HepG2 (cell line): ENCODE results near the gene UBC. TPM values are rescaled to one million over a fixed set of nuclear protein-coding genes. Genes with fewer than 3 reads are reported as not detected.

Experiments used
- CEBPB ChIP-seq: IDR thresholded peaks from 2 replicates; pipeline ENCODE4 v1.6.1; 2011; ENCODE audit warnings: low read depth, low read length, improper control_type of control experiment, borderline replicate concordance
- HMG20B ChIP-seq: conservative IDR thresholded peaks from 2 replicates; pipeline ENCODE4 v1.6.1; 2016; ENCODE audit warnings: missing genetic modification reagents, missing compliant biosample characterization
- KDM5B ChIP-seq: sonication (generic); formaldehyde crosslinking; IDR thresholded peaks from 2 replicates; pipeline ENCODE4 v1.4.0; 2020; ENCODE audit warnings: missing genetic modification reagents, mild to moderate bottlenecking, borderline replicate concordance
- MAFK ChIP-seq, 2 experiments: IDR thresholded peaks in 1 of 2; conservative IDR thresholded peaks in 1 of 2; 2 replicates each; pipeline ENCODE4 v1.6.1; 2011; ENCODE audit warnings: improper control_type of control experiment in 2 of 2, low read length in 2 of 2
- NCOA5 ChIP-seq: sonication (generic); formaldehyde crosslinking; IDR thresholded peaks from 2 replicates; pipeline ENCODE4 v1.4.0; 2020; ENCODE audit warnings: missing genetic modification reagents
- SPEN ChIP-seq: sonication (generic); formaldehyde crosslinking; IDR thresholded peaks from 2 replicates; pipeline ENCODE4 v1.5.1; 2020; ENCODE audit warnings: low read depth, mild to moderate bottlenecking, missing genetic modification reagents
- ZNF101 ChIP-seq: sonication (generic); formaldehyde crosslinking; IDR thresholded peaks from 2 replicates; pipeline ENCODE4 v1.4.0; 2020; ENCODE audit warnings: mild to moderate bottlenecking, low read depth, missing genetic modification reagents, borderline replicate concordance
- ZNF160 ChIP-seq: sonication (generic); formaldehyde crosslinking; IDR thresholded peaks from 2 replicates; pipeline ENCODE4 v1.8.0; 2022; ENCODE audit warnings: mild to moderate bottlenecking, inconsistent platforms, missing genetic modification reagents
- ZNF33B ChIP-seq: sonication (generic); formaldehyde crosslinking; IDR thresholded peaks from 2 replicates; pipeline ENCODE4 v1.5.1; 2020; ENCODE audit warnings: mild to moderate bottlenecking, missing genetic modification reagents
- ZNF607 ChIP-seq: sonication (generic); formaldehyde crosslinking; IDR thresholded peaks from 2 replicates; pipeline ENCODE4 v1.5.1; 2020; ENCODE audit warnings: missing genetic modification reagents, mild to moderate bottlenecking, borderline replicate concordance
- polyA plus RNA-seq, 8 experiments: library from polyadenylated mRNA; depleted of rRNA in 3 of 8; stranded (reverse) in 7 of 8; unstranded in 1 of 8; fragments of >200 nt; fragmentation: Illumina TruSeq in 4 of 8; extraction: Trizol in 4 of 8; gene quantifications; 2 replicates each; pipeline versions ENCODE4 v1.2.1 to v1.2.3, GENCODE V29; 2011 to 2016; ENCODE audit warnings: low read depth in 4 of 8, missing spikeins in 1 of 8, mixed read lengths in 1 of 8; ENCODE audit not compliant: insufficient read depth in 1 of 8
- total RNA-seq, 5 experiments: library from RNA; depleted of rRNA; stranded (reverse); fragments of >200 nt; fragmentation: Illumina TruSeq; extraction: Trizol; gene quantifications; 2 replicates each; pipeline ENCODE4 v1.2.3, GENCODE V29; 2016; ENCODE audit warnings: low read depth in 1 of 5
- TF ChIP-seq, protein P1 (sequence below): sonication (generic); formaldehyde crosslinking; IDR thresholded peaks from 2 replicates; pipeline ENCODE4 v1.4.0; 2020; ENCODE audit warnings: missing genetic modification reagents, mild to moderate bottlenecking, borderline replicate concordance
- TF ChIP-seq, protein P2 (sequence below): IDR thresholded peaks from 2 replicates; pipeline ENCODE4 v1.6.1; 2016; ENCODE audit warnings: low read depth, missing genetic modification reagents, missing compliant biosample characterization
- TF ChIP-seq, protein P3 (sequence below): sonication (generic); formaldehyde crosslinking; IDR thresholded peaks from 2 replicates; pipeline ENCODE4 v1.5.1; 2020; ENCODE audit warnings: missing genetic modification reagents, mild to moderate bottlenecking, borderline replicate concordance
- TF ChIP-seq, protein P4 (sequence below): sonication (generic); formaldehyde crosslinking; IDR thresholded peaks from 2 replicates; pipeline ENCODE4 v1.5.0; 2020; ENCODE audit warnings: missing genetic modification reagents, mild to moderate bottlenecking, borderline replicate concordance
- TF ChIP-seq, protein P5 (sequence below): sonication (generic); formaldehyde crosslinking; IDR thresholded peaks from 2 replicates; pipeline ENCODE4 v1.8.0; 2022; ENCODE audit warnings: mild to moderate bottlenecking, missing genetic modification reagents, borderline replicate concordance

UBC gene
- total and polyA plus RNA-seq, 2 of the 13 experiments (the other 11 are each of a cell fraction or from before 2014, with no cell fraction given): 805 to 1,432 TPM

DNA sequence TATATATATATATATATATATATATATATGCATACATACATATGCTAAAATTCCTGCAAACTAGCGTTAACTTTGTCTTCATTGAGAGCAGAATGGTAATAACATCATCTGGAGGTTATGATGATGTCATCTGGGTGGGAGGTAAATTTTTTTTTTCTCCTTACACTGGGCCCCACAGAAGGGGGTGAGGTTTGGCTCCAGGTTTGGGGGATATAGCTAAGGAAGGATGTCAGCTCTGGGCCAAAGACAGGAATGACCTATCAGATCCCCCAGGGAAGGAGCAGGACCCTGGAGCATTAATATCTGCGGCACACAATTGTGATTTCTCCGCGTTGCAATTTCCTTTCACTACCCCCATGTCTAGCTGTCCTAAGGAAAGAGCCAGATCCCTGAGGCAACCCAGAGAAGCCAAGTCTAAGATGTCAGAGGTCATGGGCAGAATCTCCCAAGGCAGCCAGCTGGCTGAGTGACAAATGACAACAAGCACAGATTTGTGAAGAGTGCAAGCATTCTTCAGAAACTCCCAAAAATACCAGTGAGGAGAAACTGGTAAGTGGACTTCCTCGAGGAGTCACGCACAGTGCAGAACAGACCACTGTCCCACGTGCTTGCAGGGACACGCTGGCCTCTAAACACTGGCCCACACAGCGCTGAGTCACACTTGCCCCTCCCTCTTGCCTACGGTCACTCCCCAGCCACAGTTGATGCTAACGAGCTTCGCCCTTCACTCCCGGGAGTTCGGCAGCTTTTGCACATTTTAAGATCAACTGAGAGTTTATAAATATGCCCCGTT, 9.9 kb downstream of the UBC start (continued):
- TF ChIP-seq, protein P1, sequence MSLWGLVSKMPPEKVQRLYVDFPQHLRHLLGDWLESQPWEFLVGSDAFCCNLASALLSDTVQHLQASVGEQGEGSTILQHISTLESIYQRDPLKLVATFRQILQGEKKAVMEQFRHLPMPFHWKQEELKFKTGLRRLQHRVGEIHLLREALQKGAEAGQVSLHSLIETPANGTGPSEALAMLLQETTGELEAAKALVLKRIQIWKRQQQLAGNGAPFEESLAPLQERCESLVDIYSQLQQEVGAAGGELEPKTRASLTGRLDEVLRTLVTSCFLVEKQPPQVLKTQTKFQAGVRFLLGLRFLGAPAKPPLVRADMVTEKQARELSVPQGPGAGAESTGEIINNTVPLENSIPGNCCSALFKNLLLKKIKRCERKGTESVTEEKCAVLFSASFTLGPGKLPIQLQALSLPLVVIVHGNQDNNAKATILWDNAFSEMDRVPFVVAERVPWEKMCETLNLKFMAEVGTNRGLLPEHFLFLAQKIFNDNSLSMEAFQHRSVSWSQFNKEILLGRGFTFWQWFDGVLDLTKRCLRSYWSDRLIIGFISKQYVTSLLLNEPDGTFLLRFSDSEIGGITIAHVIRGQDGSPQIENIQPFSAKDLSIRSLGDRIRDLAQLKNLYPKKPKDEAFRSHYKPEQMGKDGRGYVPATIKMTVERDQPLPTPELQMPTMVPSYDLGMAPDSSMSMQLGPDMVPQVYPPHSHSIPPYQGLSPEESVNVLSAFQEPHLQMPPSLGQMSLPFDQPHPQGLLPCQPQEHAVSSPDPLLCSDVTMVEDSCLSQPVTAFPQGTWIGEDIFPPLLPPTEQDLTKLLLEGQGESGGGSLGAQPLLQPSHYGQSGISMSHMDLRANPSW (CRISPR knock-in tag): no peak
- TF ChIP-seq KDM5B (CRISPR knock-in tag) (peak; percentile 84; the same call in 1 of the 2 replicates), ZNF101 (no peak), MAFK (conservative IDR thresholded peaks at IDR 0.05 in 1 of 2, IDR thresholded peaks at IDR 0.05 in 1 of 2; ENCODE audit: low read length in 2 of 2) (no peak), HMG20B (CRISPR knock-in tag) (no peak), SPEN (peak; percentile 74; the same call in 1 of the 2 replicates), ZNF160 (no peak), CEBPB (no peak), ZNF607 (CRISPR knock-in tag) (no peak; the same call in 1 of the 2 replicates), ZNF33B (CRISPR knock-in tag) (no peak), NCOA5 (no peak)
- TF ChIP-seq, protein P2, sequence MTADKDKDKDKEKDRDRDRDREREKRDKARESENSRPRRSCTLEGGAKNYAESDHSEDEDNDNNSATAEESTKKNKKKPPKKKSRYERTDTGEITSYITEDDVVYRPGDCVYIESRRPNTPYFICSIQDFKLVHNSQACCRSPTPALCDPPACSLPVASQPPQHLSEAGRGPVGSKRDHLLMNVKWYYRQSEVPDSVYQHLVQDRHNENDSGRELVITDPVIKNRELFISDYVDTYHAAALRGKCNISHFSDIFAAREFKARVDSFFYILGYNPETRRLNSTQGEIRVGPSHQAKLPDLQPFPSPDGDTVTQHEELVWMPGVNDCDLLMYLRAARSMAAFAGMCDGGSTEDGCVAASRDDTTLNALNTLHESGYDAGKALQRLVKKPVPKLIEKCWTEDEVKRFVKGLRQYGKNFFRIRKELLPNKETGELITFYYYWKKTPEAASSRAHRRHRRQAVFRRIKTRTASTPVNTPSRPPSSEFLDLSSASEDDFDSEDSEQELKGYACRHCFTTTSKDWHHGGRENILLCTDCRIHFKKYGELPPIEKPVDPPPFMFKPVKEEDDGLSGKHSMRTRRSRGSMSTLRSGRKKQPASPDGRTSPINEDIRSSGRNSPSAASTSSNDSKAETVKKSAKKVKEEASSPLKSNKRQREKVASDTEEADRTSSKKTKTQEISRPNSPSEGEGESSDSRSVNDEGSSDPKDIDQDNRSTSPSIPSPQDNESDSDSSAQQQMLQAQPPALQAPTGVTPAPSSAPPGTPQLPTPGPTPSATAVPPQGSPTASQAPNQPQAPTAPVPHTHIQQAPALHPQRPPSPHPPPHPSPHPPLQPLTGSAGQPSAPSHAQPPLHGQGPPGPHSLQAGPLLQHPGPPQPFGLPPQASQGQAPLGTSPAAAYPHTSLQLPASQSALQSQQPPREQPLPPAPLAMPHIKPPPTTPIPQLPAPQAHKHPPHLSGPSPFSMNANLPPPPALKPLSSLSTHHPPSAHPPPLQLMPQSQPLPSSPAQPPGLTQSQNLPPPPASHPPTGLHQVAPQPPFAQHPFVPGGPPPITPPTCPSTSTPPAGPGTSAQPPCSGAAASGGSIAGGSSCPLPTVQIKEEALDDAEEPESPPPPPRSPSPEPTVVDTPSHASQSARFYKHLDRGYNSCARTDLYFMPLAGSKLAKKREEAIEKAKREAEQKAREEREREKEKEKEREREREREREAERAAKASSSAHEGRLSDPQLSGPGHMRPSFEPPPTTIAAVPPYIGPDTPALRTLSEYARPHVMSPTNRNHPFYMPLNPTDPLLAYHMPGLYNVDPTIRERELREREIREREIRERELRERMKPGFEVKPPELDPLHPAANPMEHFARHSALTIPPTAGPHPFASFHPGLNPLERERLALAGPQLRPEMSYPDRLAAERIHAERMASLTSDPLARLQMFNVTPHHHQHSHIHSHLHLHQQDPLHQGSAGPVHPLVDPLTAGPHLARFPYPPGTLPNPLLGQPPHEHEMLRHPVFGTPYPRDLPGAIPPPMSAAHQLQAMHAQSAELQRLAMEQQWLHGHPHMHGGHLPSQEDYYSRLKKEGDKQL (CRISPR knock-in tag): no peak
- TF ChIP-seq, protein P3, sequence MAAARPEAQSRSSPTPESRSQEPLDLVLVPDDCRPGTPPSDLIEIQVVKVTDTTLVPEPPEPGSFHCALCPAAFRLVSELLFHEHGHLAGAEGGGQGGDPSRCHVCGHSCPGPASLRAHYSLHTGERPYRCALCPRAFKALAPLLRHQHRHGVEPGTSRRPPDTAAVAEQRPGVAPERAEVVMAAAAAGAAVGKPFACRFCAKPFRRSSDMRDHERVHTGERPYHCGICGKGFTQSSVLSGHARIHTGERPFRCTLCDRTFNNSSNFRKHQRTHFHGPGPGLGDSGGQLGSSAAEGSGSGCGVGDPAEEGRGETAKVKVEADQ (CRISPR knock-in tag): no peak
- TF ChIP-seq, protein P4, sequence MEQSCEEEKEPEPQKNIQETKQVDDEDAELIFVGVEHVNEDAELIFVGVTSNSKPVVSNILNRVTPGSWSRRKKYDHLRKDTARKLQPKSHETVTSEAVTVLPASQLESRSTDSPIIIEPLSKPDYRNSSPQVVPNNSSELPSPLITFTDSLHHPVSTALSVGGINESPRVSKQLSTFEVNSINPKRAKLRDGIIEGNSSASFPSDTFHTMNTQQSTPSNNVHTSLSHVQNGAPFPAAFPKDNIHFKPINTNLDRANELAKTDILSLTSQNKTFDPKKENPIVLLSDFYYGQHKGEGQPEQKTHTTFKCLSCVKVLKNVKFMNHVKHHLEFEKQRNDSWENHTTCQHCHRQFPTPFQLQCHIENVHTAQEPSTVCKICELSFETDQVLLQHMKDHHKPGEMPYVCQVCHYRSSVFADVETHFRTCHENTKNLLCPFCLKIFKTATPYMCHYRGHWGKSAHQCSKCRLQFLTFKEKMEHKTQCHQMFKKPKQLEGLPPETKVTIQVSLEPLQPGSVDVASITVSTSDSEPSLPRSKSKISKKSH: no peak
- TF ChIP-seq, protein P5, sequence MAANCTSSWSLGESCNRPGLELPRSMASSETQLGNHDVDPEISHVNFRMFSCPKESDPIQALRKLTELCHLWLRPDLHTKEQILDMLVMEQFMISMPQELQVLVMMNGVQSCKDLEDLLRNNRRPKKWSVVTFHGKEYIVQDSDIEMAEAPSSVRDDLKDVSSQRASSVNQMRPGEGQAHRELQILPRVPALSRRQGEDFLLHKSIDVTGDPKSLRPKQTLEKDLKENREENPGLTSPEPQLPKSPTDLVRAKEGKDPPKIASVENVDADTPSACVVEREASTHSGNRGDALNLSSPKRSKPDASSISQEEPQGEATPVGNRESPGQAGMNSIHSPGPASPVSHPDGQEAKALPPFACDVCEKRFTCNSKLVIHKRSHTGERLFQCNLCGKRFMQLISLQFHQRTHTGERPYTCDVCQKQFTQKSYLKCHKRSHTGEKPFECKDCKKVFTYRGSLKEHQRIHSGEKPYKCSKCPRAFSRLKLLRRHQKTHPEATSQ (CRISPR knock-in tag): no peak; the same call in 1 of the 2 replicates
